Measurements from ENCODE around the gene FUT8. TPM values are rescaled to one million over a fixed set of nuclear protein-coding genes. Genes with fewer than 3 reads are reported as not detected.

The FUT8 gene
- total RNA-seq, 2 donors from 2014 or later = 9.5 to 13.5 TPM

- H3K9me3 ChIP-seq = no peaks in the 10 kb centered on the region
- H3K36me3 ChIP-seq = no peaks in the 10 kb centered on the region
- H3K27ac ChIP-seq = no peak overlapping the region
- H3K4me1 ChIP-seq = no peaks in the 10 kb centered on the region
- no peaks in the 10 kb centered on the region for H3K27me3 ChIP-seq
- no peak overlapping the region for H3K4me3 ChIP-seq
- no peak for TF ChIP-seq CTCF (IDR thresholded peaks at IDR 0.05)
- no peak for DNase-seq (ENCODE audit: low spot score)
Observed at GRCh38 chr14:65604535-65604934, 192.0 kb downstream of the FUT8 start.

GRCh38 chr14:65604936-65605335, 192.4 kb downstream of the FUT8 start:
- Histone ChIP-seq H3K27me3 (no peaks in the 10 kb centered on the region), H3K4me1 (no peaks in the 10 kb centered on the region), H3K4me3 (no peak overlapping the region), H3K9me3 (no peaks in the 10 kb centered on the region), H3K36me3 (no peaks in the 10 kb centered on the region), H3K27ac (no peak overlapping the region)
- no peak for DNase-seq (ENCODE audit: low spot score)
- TF ChIP-seq CTCF (IDR thresholded peaks at IDR 0.05) = peak in 1 of 2 donors; percentile 41

GRCh38 chr14:65606460-65606859, 193.9 kb downstream of the FUT8 start:
- Histone ChIP-seq H3K27ac (no peak overlapping the region), H3K4me1 (no peaks in the 10 kb centered on the region), H3K9me3 (no peaks in the 10 kb centered on the region), H3K4me3 (no peak overlapping the region), H3K27me3 (no peaks in the 10 kb centered on the region), H3K36me3 (no peaks in the 10 kb centered on the region)
- no peak for TF ChIP-seq CTCF (IDR thresholded peaks at IDR 0.05)
- DNase-seq (ENCODE audit: low spot score) = no peak

GRCh38 chr14:65613131-65613650, 200.7 kb downstream of the FUT8 start:
- Histone ChIP-seq H3K27ac (no peak overlapping the region), H3K4me3 (no peak overlapping the region), H3K36me3 (no peaks in the 10 kb centered on the region), H3K9me3 (no peaks in the 10 kb centered on the region), H3K4me1 (no peaks in the 10 kb centered on the region), H3K27me3 (no peaks in the 10 kb centered on the region)
- no peak for TF ChIP-seq CTCF (IDR thresholded peaks at IDR 0.05)
- no peak for DNase-seq (ENCODE audit: low spot score)

- no peak for TF ChIP-seq CTCF (IDR thresholded peaks at IDR 0.05)
- no peak for DNase-seq (ENCODE audit: low spot score)
- no peaks in the 10 kb centered on the region for H3K4me1 ChIP-seq
- H3K27ac ChIP-seq = no peak overlapping the region
- no peaks in the 10 kb centered on the region for H3K9me3 ChIP-seq
- H3K4me3 ChIP-seq = no peak overlapping the region
- no peaks in the 10 kb centered on the region for H3K27me3 ChIP-seq
- H3K36me3 ChIP-seq = no peaks in the 10 kb centered on the region
Observed at GRCh38 chr14:65618996-65619395, 206.5 kb downstream of the FUT8 start.

- H3K4me3 ChIP-seq = no peak overlapping the region
- no peaks in the 10 kb centered on the region for H3K36me3 ChIP-seq
Observed at GRCh38 chr14:65620195-65620594, 207.7 kb downstream of the FUT8 start.

More at GRCh38 chr14:65620195-65620594, 207.7 kb downstream of the FUT8 start:
- Histone ChIP-seq H3K27me3 (no peaks in the 10 kb centered on the region), H3K27ac (no peak overlapping the region), H3K9me3 (no peaks in the 10 kb centered on the region), H3K4me1 (no peaks in the 10 kb centered on the region)
- TF ChIP-seq CTCF (IDR thresholded peaks at IDR 0.05) = no peak
- no peak for DNase-seq (ENCODE audit: low spot score)
